GM12864 (cell line): ENCODE data around the gene CYP27A1.

ENCODE experiments used
- DNase-seq: peaks from one replicate; pipeline ENCODE4 v3.0.0-alpha.2; 2011; ENCODE audit warnings: low read depth
- H3K4me3 ChIP-seq: 2 replicates; pipeline ENCODE4 v1.5.1; 2011; ENCODE audit warnings: mild to moderate bottlenecking, low read depth, low read length, control low read depth
- CTCF ChIP-seq: IDR thresholded peaks from 2 replicates; pipeline ENCODE4 v1.5.1; 2011; ENCODE audit warnings: low read depth, mild to moderate bottlenecking, moderate library complexity, low read length, control low read depth, inconsistent platforms; ENCODE audit errors: missing control alignments

CYP27A1 gene

GRCh38 chr2:218820746-218821369 lies 38.9 kb downstream of the CYP27A1 start:
- TF ChIP-seq CTCF, result no peak
- H3K4me3 ChIP-seq, result no peak overlapping the region

GRCh38 chr2:218821605-218822211 lies 39.8 kb downstream of the CYP27A1 start:
- TF ChIP-seq CTCF, result no peak
- no peak for DNase-seq
- no peak overlapping the region for H3K4me3 ChIP-seq

More at GRCh38 chr2:218820746-218821369, 38.9 kb downstream of the CYP27A1 start:
- DNase-seq, result no peak

GRCh38 chr2:218822622-218823021 lies 40.7 kb downstream of the CYP27A1 start:
- TF ChIP-seq CTCF, result no peak
- H3K4me3 ChIP-seq, result no peak overlapping the region
- no peak for DNase-seq

GRCh38 chr2:218823196-218823855 lies 41.4 kb downstream of the CYP27A1 start:
- TF ChIP-seq CTCF, result no peak
- no peak for DNase-seq
- no peak overlapping the region for H3K4me3 ChIP-seq

- DNase-seq, result no peak
- H3K4me3 ChIP-seq, result no peak overlapping the region
- TF ChIP-seq CTCF, result no peak
Measured at GRCh38 chr2:218824004-218824403, 42.1 kb downstream of the CYP27A1 start.

GRCh38 chr2:218826791-218827190 lies 44.8 kb downstream of the CYP27A1 start:
- DNase-seq, result no peak
- TF ChIP-seq CTCF, result no peak
- no peak overlapping the region for H3K4me3 ChIP-seq
